ENCODE data around the gene CYP4A22.

DNA sequence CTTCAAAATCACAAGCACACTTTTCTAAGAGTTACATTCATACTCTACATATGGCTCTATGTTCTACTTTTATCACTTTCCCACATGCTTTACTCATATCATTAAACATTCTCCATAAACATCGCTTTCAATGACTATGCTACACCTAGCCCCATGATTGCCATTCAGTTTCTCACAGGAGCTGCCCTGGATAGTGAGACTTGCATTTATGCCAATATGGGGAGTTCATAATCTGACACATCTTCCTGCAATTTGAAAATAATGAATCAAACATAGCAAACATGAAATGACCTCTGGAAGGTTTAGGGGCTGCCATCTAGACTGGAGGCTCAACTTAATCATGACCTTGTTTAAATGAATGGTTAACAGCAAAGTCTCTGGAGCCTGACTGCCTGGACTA is 9.0 kb upstream of the CYP4A22 start:
- TF ChIP-seq FOXM1 (IDR thresholded peaks at IDR 0.05; ENCODE audit: borderline replicate concordance, low read depth) (no peak), ZBTB7A (IDR thresholded peaks at IDR 0.05; ENCODE audit: low read depth) (no peak), CREB1 (IDR thresholded peaks at IDR 0.05; ENCODE audit: low read depth) (no peak), EP300 (IDR thresholded peaks at IDR 0.05; ENCODE audit: borderline replicate concordance) (no peak)
- TF ChIP-seq, protein P1, sequence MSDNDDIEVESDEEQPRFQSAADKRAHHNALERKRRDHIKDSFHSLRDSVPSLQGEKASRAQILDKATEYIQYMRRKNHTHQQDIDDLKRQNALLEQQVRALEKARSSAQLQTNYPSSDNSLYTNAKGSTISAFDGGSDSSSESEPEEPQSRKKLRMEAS (IDR thresholded peaks at IDR 0.05): no peak

Measured in Ishikawa (cell line).